A549 (cell line): Measurements from ENCODE around the gene SSR1. TPM values are rescaled to one million over a fixed set of nuclear protein-coding genes. Genes with fewer than 3 reads are reported as not detected.

ENCODE experiments used
- ATAC-seq, 2 experiments: fragments of 200-7000 bp in 1 of 2; fragments of >200 bp in 1 of 2; cut with Nextera tagmentation in 1 of 2; cut with Tn5 transposase in 1 of 2; 3 replicates each; pipeline versions ENCODE4 v1.8.0 to v1.9.1; 2018 to 2020; ENCODE audit warnings: mild to moderate bottlenecking in 1 of 2, moderate library complexity in 1 of 2
- CTCF ChIA-PET: fragments of 300-600 bp; sonication (Branson Sonifier 250); formaldehyde crosslinking; extraction: SDS; loops from one replicate; lab custom pipeline; 2021; ENCODE audit warnings: antibody characterized with exemption, inconsistent platforms; lab: Yijun Ruan, JAX
- POLR2A ChIA-PET: fragments of 350-600 bp; formaldehyde crosslinking; extraction: SDS; loops from one replicate; lab custom pipeline; 2021; ENCODE audit warnings: antibody characterized with exemption, inconsistent platforms; lab: Yijun Ruan, JAX
- DNase-seq, 2 experiments: peaks; one replicate each; pipeline versions ENCODE4 v3.0.0 to v3.0.0-alpha.2; 2011 to 2016; ENCODE audit warnings: low read depth in 1 of 2, low spot score in 1 of 2
- FAIRE-seq: peaks from 2 replicates; lab custom pipeline; 2011; peaks lifted over from hg19 to GRCh38; lab: Jason Lieb, UNC
- H3K27ac ChIP-seq, 2 experiments: fragments of >200 bp; sonication (Bioruptor Twin); formaldehyde crosslinking; 3 replicates each; pipeline ENCODE4 v1.5.1; 2016 to 2017
- H3K4me1 ChIP-seq: fragments of >200 bp; sonication (Bioruptor Twin); formaldehyde crosslinking; 3 replicates; pipeline ENCODE4 v1.6.1; 2016
- H3K4me2 ChIP-seq: fragments of >200 bp; sonication (Bioruptor Twin); formaldehyde crosslinking; 3 replicates; pipeline ENCODE4 v1.6.1; 2016
- H3K4me3 ChIP-seq: fragments of >200 bp; sonication (Bioruptor Twin); formaldehyde crosslinking; 3 replicates; pipeline ENCODE4 v1.5.1; 2016
- H3K9me3 ChIP-seq: fragments of >200 bp; sonication (Bioruptor Twin); formaldehyde crosslinking; 3 replicates; pipeline ENCODE4 v1.6.1; 2016
- BCL3 ChIP-seq: fragments of >200 bp; sonication (Bioruptor Twin); formaldehyde crosslinking; IDR thresholded peaks from 3 replicates; pipeline ENCODE4 v1.6.1; 2016
- CEBPB ChIP-seq, 2 experiments: fragments of >200 bp in 1 of 2; sonication (Bioruptor Twin) in 1 of 2; formaldehyde crosslinking in 1 of 2; IDR thresholded peaks; 2 replicates each; pipeline ENCODE4 v1.6.1; 2012 to 2016
- ESRRA ChIP-seq: fragments of 150-350 bp; IDR thresholded peaks from 2 replicates; pipeline ENCODE4 v1.6.1; 2014; ENCODE audit warnings: mild to moderate bottlenecking, low read length, borderline replicate concordance
- FOSB ChIP-seq: fragments of 250-450 bp; sonication (Bioruptor Pico); IDR thresholded peaks from 2 replicates; pipeline ENCODE4 v1.5.0; 2020; ENCODE audit warnings: mild to moderate bottlenecking, moderate library complexity
- FOSL2 ChIP-seq, 2 experiments: fragments of 450-650 bp in 1 of 2; fragments of >200 bp in 1 of 2; sonication (Bioruptor Twin) in 1 of 2; formaldehyde crosslinking; IDR thresholded peaks; 2 replicates each; pipeline versions ENCODE4 v1.5.0 to v1.6.1; 2016 to 2020; ENCODE audit warnings: mild to moderate bottlenecking in 1 of 2, moderate library complexity in 1 of 2
- HES2 ChIP-seq: fragments of >200 bp; sonication (Bioruptor Twin); formaldehyde crosslinking; IDR thresholded peaks from 2 replicates; pipeline ENCODE4 v1.6.1; 2016
- HOXB13 ChIP-seq: fragments of 250-450 bp; sonication (Bioruptor Pico); IDR thresholded peaks from 2 replicates; pipeline ENCODE4 v1.5.0; 2020; ENCODE audit warnings: low read depth, mild to moderate bottlenecking, moderate library complexity
- HOXB5 ChIP-seq: fragments of 250-450 bp; sonication (Bioruptor Pico); IDR thresholded peaks from 2 replicates; pipeline ENCODE4 v1.5.0; 2020; ENCODE audit warnings: mild to moderate bottlenecking, moderate library complexity
- MAZ ChIP-seq: fragments of 150-350 bp; IDR thresholded peaks from 2 replicates; pipeline ENCODE4 v1.6.1; 2014; ENCODE audit warnings: antibody characterized with exemption, low read depth, low read length, borderline replicate concordance
- NR3C1 ChIP-seq: fragments of >200 bp; sonication (Bioruptor Twin); formaldehyde crosslinking; IDR thresholded peaks from 3 replicates; pipeline ENCODE4 v1.6.1; 2017
- RAD21 ChIP-seq, 2 experiments: fragments of >200 bp in 1 of 2; sonication (Bioruptor Twin) in 1 of 2; formaldehyde crosslinking in 1 of 2; IDR thresholded peaks in 1 of 2; conservative IDR thresholded peaks in 1 of 2; 2 replicates in 1 of 2; 3 replicates in 1 of 2; pipeline ENCODE4 v1.6.1; 2012 to 2018; ENCODE audit warnings: inconsistent platforms in 1 of 2
- RARB ChIP-seq: fragments of 250-450 bp; sonication (Bioruptor Pico); IDR thresholded peaks from 2 replicates; pipeline ENCODE4 v1.8.0; 2021; ENCODE audit warnings: mild to moderate bottlenecking, moderate library complexity
- RNF2 ChIP-seq: fragments of 200-600 bp; sonication (generic); IDR thresholded peaks from 2 replicates; pipeline ENCODE4 v1.6.1; 2016; ENCODE audit warnings: low read depth, mild to moderate bottlenecking, antibody characterized with exemption, moderate library complexity, borderline replicate concordance
- SREBF2 ChIP-seq: fragments of 450-650 bp; IDR thresholded peaks from 2 replicates; pipeline ENCODE4 v1.6.1; 2014; ENCODE audit warnings: mild to moderate bottlenecking, moderate library complexity
- TP53 ChIP-seq: fragments of 250-450 bp; sonication (Bioruptor Pico); IDR thresholded peaks from 2 replicates; pipeline ENCODE4 v1.5.0; 2021; ENCODE audit warnings: mild to moderate bottlenecking, moderate library complexity
- ZFP36 ChIP-seq: fragments of 450-650 bp; IDR thresholded peaks from 2 replicates; pipeline ENCODE4 v1.6.1; 2014; ENCODE audit warnings: borderline replicate concordance; ENCODE audit not compliant: partially characterized antibody
- ZNF302 ChIP-seq: fragments of 250-450 bp; sonication (Bioruptor Pico); IDR thresholded peaks from 2 replicates; pipeline ENCODE4 v1.9.0; 2021; ENCODE audit warnings: inconsistent platforms, mild to moderate bottlenecking, moderate library complexity
- ZSCAN20 ChIP-seq: fragments of 250-450 bp; sonication (Bioruptor Pico); IDR thresholded peaks from 2 replicates; pipeline ENCODE4 v1.8.0; 2022; ENCODE audit warnings: mild to moderate bottlenecking, moderate library complexity
- WGBS: methylation state at CpG from one replicate; pipeline ENCODE4 v1.1.6; 2017; ENCODE audit errors: missing lambda C conversion rate; 5-methylcytosine and 5-hydroxymethylcytosine counted together
- polyA plus RNA-seq, 4 experiments: library from polyadenylated mRNA; depleted of rRNA in 3 of 4; stranded (reverse); fragments of >200 nt; fragmentation: RNase III in 1 of 4; extraction: RNeasy Plus Mini Kit Qiagen cat#74134 plus additional on column Dnase treatment in 1 of 4; gene quantifications; 2 replicates in 3 of 4; 3 replicates in 1 of 4; pipeline ENCODE4 v1.2.3, GENCODE V29; 2011 to 2017

SSR1 gene
- polyA plus RNA-seq, 2 of the 4 experiments (the other 2 are of a cell fraction), result 84.8 to 201 TPM

GRCh38 chr6:7338031-7338430 lies 25.0 kb upstream of the SSR1 start (continued):
- no peak for TF ChIP-seq RNF2

- DNase-seq (no peak), FAIRE-seq (no peak), ATAC-seq (no peak)
- Histone ChIP-seq H3K4me1 (no peaks in the 10 kb centered on the region), H3K27ac (no peak overlapping the region), H3K4me3 (no peak overlapping the region), H3K4me2 (no peak overlapping the region), H3K9me3 (no peaks in the 10 kb centered on the region)
- WGBS, result 49% methylated on average over 3 of the region's 3 CpGs
- CTCF ChIA-PET, result interaction anchor here (1.8 kb wide), 1 partner anchor 11 kb away, joined by 5 read pairs; no protein-coding TSS in a partner anchor
- TF ChIP-seq CEBPB (IDR thresholded peaks at IDR 0.05) (no peak), ZSCAN20 (CRISPR knock-in tag) (no peak), NR3C1 (no peak)
- POLR2A ChIA-PET, result no interaction called here
Observed at GRCh38 chr6:7335519-7335918, 22.5 kb upstream of the SSR1 start.

GRCh38 chr6:7334685-7335084 lies 21.7 kb upstream of the SSR1 start:
- Histone ChIP-seq H3K4me2 (no peak overlapping the region), H3K4me1 (no peaks in the 10 kb centered on the region), H3K4me3 (no peak overlapping the region), H3K27ac (no peak overlapping the region), H3K9me3 (no peaks in the 10 kb centered on the region)
- 53% methylated on average over 3 of the region's 3 CpGs for WGBS
- CTCF ChIA-PET, result interaction anchor here (1.8 kb wide), 1 partner anchor 10 kb away, joined by 5 read pairs; no protein-coding TSS in a partner anchor
- ATAC-seq (no peak), DNase-seq (no peak), FAIRE-seq (no peak)
- no peak for TF ChIP-seq RARB (CRISPR knock-in tag)
- no peak for TF ChIP-seq ESRRA
- no peak for TF ChIP-seq CEBPB (IDR thresholded peaks at IDR 0.05)
- TF ChIP-seq MAZ, result no peak
- TF ChIP-seq FOSB (CRISPR knock-in tag), result no peak
- TF ChIP-seq ZNF302 (CRISPR knock-in tag), result no peak
- TF ChIP-seq NR3C1, result no peak
- no peak for TF ChIP-seq ZFP36
- TF ChIP-seq TP53, result no peak
- no peak for TF ChIP-seq RNF2
- no peak for TF ChIP-seq HOXB13 (CRISPR knock-in tag)
- POLR2A ChIA-PET, result interaction anchor here (0.6 kb wide), 1 partner anchor 22 kb away, joined by 3 read pairs; the partner anchor contains the start of gene SSR1

GRCh38 chr6:7332090-7332745 lies 19.2 kb upstream of the SSR1 start:
- Histone ChIP-seq H3K27ac (no peak overlapping the region), H3K4me2 (no peak overlapping the region), H3K4me3 (no peak overlapping the region), H3K4me1 (no peaks in the 10 kb centered on the region), H3K9me3 (no peaks in the 10 kb centered on the region)
- ChIA-PET CTCF (interaction anchor here (0.7 kb wide), 1 partner anchor 16 kb away, joined by 4 read pairs; no protein-coding TSS in a partner anchor), POLR2A (no interaction called here)
- ATAC-seq (no peak), FAIRE-seq (no peak), DNase-seq (no peak)
- 73% methylated on average over 8 of the region's 8 CpGs for WGBS
- TF ChIP-seq FOSL2 (IDR thresholded peaks at IDR 0.05), result no peak
- no peak for TF ChIP-seq FOSL2 (CRISPR knock-in tag; IDR thresholded peaks at IDR 0.05)
- TF ChIP-seq HOXB5, result no peak
- no peak for TF ChIP-seq HES2
- TF ChIP-seq TP53, result no peak
- TF ChIP-seq RAD21 (conservative IDR thresholded peaks at IDR 0.05 in 1 of 2, IDR thresholded peaks at IDR 0.05 in 1 of 2), result no peak
- no peak for TF ChIP-seq HOXB13 (CRISPR knock-in tag)
- TF ChIP-seq ESRRA, result no peak
- TF ChIP-seq SREBF2, result no peak
- TF ChIP-seq BCL3, result no peak
